Smooth muscle cell of the pulmonary artery (primary cell): ENCODE results near the gene TOMM34. TPM values are rescaled to one million over a fixed set of nuclear protein-coding genes. Genes with fewer than 3 reads are reported as not detected.

ENCODE experiments used
- total RNA-seq: library from RNA; depleted of rRNA; stranded (reverse); fragments of >200 nt; gene quantifications from 2 replicates; pipeline ENCODE4 v1.2.3, GENCODE V29; 2014

Gene TOMM34, protein sequence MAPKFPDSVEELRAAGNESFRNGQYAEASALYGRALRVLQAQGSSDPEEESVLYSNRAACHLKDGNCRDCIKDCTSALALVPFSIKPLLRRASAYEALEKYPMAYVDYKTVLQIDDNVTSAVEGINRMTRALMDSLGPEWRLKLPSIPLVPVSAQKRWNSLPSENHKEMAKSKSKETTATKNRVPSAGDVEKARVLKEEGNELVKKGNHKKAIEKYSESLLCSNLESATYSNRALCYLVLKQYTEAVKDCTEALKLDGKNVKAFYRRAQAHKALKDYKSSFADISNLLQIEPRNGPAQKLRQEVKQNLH
- 12.0 and 21.7 TPM in 2 replicates for total RNA-seq

DNA sequence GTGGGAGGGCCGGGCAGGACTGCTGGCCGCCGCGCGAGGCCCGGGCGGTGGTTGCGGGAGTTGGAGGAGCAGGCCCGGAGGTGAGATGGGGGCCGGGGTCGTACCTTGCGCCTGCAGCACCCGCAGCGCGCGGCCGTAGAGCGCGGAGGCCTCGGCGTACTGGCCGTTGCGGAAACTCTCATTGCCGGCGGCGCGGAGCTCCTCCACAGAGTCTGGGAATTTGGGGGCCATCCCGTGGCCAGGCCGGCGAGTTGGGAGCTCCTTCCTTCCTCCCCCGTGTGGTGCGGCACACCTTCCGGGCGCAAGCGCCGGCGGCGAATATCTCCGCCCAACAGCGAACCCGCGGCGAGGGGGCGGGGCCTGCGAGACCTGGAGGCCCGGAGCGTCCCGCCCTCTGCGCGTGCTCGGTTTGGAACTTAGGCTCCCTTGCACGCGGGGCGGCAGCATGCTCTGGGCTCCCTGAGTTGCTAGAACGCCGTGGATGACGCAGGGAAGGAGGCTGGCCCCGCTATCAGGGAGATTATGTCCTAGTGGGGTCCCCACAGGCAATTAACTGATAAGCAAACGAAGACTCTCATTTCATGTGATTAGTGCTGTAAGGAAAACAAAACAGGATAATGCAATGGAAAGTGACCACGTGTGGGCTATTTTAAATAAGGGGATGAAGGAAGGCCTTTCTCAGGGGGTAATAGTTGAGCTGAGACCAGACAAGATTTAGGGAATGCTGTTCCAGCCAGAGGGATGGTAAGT is at the start of gene TOMM34:
TSS of gene TOMM34 (minus strand) at position 295 of the 750 bp plus-strand sequence. CDS start at position 231, 64 bp downstream.

DNA sequence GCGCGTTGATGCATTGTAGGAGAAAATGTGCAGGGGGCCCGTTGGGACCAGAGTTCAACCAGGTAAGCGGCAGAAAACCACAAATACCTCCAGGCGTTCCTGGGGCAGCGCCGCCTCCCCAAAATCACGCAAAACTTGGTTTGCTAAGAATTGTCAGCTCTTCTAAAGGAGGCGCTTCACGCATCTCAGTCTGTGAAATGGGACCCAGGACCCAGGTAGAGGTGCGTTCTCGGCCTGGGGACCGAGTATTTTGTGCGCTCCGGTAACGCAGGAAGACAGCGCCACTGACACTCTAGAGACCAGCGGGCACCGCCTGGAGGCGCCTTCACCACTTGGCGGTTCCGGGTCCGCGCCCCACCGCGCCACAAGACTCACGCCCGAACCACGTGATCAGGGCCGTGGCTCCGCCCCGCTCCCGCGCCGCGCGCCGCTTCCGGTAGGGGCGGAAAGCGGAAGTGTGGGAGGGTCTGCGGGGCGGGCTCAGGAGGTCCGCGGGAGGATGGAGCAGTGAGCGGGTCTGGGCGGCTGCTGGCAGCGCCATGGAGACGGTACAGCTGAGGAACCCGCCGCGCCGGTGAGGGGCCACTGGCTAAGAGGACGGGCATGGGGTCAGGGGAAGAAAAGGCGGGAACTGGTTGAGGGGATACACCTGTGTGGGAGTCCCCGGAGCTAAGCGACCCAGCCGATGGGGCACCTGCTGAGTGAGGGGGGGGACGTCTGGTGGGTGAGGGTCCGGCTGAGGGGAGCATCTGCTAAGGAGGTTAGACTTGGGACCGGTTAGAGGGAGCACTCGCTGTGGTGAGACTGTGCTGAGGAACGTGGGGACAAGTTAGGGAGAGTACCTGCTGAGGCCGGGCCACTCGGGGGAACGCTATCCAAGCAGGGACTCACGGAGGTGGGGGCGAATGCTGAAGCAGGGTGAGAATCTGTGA is 6.1 kb upstream of the TOMM34 start, which contains the start of gene STK4:
TSS of gene STK4 (plus strand) at position 483 of the 932 bp plus-strand sequence. CDS start at position 540, 57 bp downstream.

GRCh38 chr20:44909872-44910689 is 50.1 kb downstream of the TOMM34 start, which contains the start of gene PABPC1L:
TSS of gene PABPC1L (plus strand) at chr20:44910060. CDS start at chr20:44910144, 84 bp downstream.

Other genes with a start within 250 kb of the TOMM34 start
- 3.0 and 36.4 TPM in 2 replicates for gene CCN5, start 245.0 kb downstream of the TOMM34 start, total RNA-seq
- gene KCNK15, start 214.5 kb downstream of the TOMM34 start, total RNA-seq = 4.8 and 15.8 TPM in 2 replicates
- 0.39 and 1.3 TPM in 2 replicates for gene RIMS4, start 149.9 kb downstream of the TOMM34 start, total RNA-seq
- gene YWHAB, start 74.7 kb downstream of the TOMM34 start, total RNA-seq = 109 and 120 TPM in 2 replicates
- 9.9 and 19.4 TPM in 2 replicates for gene PABPC1L, start 50.3 kb downstream of the TOMM34 start, total RNA-seq
- 29.5 and 38.2 TPM in 2 replicates for gene STK4, start 6.1 kb upstream of the TOMM34 start, total RNA-seq
- gene KCNS1, start 140.7 kb upstream of the TOMM34 start, total RNA-seq = 1.4 and 2.4 TPM in 2 replicates
- gene WFDC5, start 154.8 kb upstream of the TOMM34 start, total RNA-seq = not detected in 2 replicates
- not detected in 2 replicates for gene WFDC12, start 164.1 kb upstream of the TOMM34 start, total RNA-seq
- not detected in 2 replicates for gene PI3, start 214.5 kb upstream of the TOMM34 start, total RNA-seq
- gene SEMG1, start 246.6 kb upstream of the TOMM34 start, total RNA-seq = not detected in 2 replicates